Stimulated activated CD8-positive, alpha-beta memory T cell treated with anti-CD3 and anti-CD28 coated beads, Interleukin-2, amount 100 ng/mL, for 1 hour (primary cell): Measurements from ENCODE around the gene CDC34.
A peak's percentile ranks its signal among the peaks of the same experiment; 100 is the strongest.
"Not testable (repeated sequence)": the region's sequence is repeated elsewhere in the genome, so short reads cannot be mapped to it uniquely, and the experiment has no call there.

Source experiments
- DNase-seq, 2 donors: peaks; one replicate each; pipeline ENCODE4 v3.0.0-alpha.2; 2020; ENCODE audit warnings: low read depth in 2 of 2

Gene CDC34

GRCh38 chr19:573519-573825, 41.9 kb downstream of the CDC34 start:
- no peak for DNase-seq

GRCh38 chr19:574658-575526, 43.3 kb downstream of the CDC34 start:
- no peak for DNase-seq

- no peak for DNase-seq
Observed at GRCh38 chr19:575527-576506, 44.3 kb downstream of the CDC34 start.

GRCh38 chr19:576768-577438, 45.3 kb downstream of the CDC34 start:
- DNase-seq = no peak

GRCh38 chr19:577439-578392, 46.2 kb downstream of the CDC34 start:
- DNase-seq = no peak

- DNase-seq = no peak
Observed at GRCh38 chr19:579111-579841, 47.7 kb downstream of the CDC34 start.

- no peak for DNase-seq
Observed at GRCh38 chr19:579842-580155, 48.2 kb downstream of the CDC34 start.

- DNase-seq = no peak
Observed at GRCh38 chr19:580274-580835, 48.8 kb downstream of the CDC34 start.

GRCh38 chr19:581399-582111, 50.0 kb downstream of the CDC34 start:
- no peak for DNase-seq

- DNase-seq = no peak
Observed at GRCh38 chr19:582497-583197, 51.1 kb downstream of the CDC34 start.

GRCh38 chr19:583198-583967, 51.8 kb downstream of the CDC34 start:
- DNase-seq = no peak

GRCh38 chr19:583968-584239, 52.3 kb downstream of the CDC34 start:
- DNase-seq = no peak

GRCh38 chr19:584240-585001, 52.9 kb downstream of the CDC34 start:
- DNase-seq = peak; percentile 30 to 52

- not testable (repeated sequence) for DNase-seq
Observed at GRCh38 chr19:585146-585545, 53.6 kb downstream of the CDC34 start.

- DNase-seq = no peak
Observed at GRCh38 chr19:585551-586110, 54.1 kb downstream of the CDC34 start.

GRCh38 chr19:588093-588740, 56.7 kb downstream of the CDC34 start:
- DNase-seq = no peak
